Fibroblast of lung (primary cell): ENCODE results near the gene SACS.

ENCODE experiments used
- EZH2 ChIP-seq: IDR thresholded peaks from 2 replicates; pipeline ENCODE4 v1.5.1; 2012; ENCODE audit warnings: low read length, control low read depth, mild to moderate bottlenecking; ENCODE audit errors: missing control alignments
- TF ChIP-seq, protein P1 (sequence below), 2 donors: IDR thresholded peaks in 1 of 2; conservative IDR thresholded peaks in 1 of 2; 1 replicate in 1 of 2; 2 replicates in 1 of 2; pipeline ENCODE4 v1.5.1; 2011 to 2012; ENCODE audit warnings: low read length in 2 of 2, control low read depth in 1 of 2, inconsistent platforms in 1 of 2, low read depth in 1 of 2, mild to moderate bottlenecking in 1 of 2

DNA sequence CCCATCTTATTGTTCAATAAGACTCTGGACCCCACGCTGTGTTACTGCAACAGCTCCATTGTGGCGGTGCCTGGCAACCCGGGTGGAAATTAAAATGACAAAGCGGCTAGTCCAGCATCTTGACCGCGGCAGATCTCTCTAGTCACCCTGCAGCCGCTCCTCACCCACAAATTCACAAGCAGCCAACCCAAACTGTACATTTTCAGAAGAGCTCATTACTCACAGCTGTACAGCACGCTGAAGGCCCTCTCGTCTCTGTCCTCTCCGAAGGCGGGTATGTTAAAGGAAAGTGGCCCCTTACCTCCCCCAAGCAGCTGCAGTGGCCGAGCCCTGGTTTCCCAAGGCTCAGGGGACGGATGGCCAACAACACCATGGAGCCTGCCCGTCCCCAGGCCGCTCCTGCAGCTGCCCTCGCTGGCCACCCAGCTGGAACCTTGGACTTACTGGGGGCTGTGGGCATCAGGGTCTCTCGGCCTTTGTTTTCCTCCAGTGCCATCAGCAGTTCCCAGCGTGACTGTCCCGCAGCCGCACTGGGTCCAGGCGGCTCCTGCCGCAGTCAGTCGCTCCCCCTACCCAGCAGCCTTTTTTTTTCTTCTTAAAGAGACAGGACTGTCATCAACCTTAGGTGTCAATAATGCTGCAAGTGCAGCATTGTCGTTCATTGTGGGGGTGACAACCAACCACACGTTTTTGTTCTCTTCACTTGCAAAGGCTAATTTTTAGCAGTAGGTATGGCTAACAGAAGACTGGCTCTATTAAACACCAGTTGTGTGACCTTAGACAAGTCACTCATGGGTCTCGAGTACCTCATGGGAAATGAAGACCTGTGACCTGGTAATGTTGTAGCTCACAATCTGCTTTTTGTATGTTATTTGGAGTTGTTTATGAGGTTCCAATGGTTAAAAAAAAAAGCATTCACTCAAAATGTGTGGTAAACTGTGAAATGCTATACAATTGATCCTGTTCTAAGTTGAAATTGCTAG, at the start of gene SACS:
- TF ChIP-seq, protein P1, sequence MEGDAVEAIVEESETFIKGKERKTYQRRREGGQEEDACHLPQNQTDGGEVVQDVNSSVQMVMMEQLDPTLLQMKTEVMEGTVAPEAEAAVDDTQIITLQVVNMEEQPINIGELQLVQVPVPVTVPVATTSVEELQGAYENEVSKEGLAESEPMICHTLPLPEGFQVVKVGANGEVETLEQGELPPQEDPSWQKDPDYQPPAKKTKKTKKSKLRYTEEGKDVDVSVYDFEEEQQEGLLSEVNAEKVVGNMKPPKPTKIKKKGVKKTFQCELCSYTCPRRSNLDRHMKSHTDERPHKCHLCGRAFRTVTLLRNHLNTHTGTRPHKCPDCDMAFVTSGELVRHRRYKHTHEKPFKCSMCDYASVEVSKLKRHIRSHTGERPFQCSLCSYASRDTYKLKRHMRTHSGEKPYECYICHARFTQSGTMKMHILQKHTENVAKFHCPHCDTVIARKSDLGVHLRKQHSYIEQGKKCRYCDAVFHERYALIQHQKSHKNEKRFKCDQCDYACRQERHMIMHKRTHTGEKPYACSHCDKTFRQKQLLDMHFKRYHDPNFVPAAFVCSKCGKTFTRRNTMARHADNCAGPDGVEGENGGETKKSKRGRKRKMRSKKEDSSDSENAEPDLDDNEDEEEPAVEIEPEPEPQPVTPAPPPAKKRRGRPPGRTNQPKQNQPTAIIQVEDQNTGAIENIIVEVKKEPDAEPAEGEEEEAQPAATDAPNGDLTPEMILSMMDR (conservative IDR thresholded peaks at IDR 0.05 in 1 of 2, IDR thresholded peaks at IDR 0.05 in 1 of 2; ENCODE audit: low read depth in 1 of 2, low read length in 2 of 2), result no peak
- no peak for TF ChIP-seq EZH2
